NCI-H526 (cell line): ENCODE data around the gene EFL1.
A peak's percentile ranks its signal among the peaks of the same experiment; 100 is the strongest.
"Not testable (repeated sequence)": the region's sequence is repeated elsewhere in the genome, so short reads cannot be mapped to it uniquely, and the experiment has no call there.

Source experiments
- DNase-seq, 2 experiments: peaks; one replicate each; lab custom pipeline; 2025; lab: John Stamatoyannopoulos, UW

EFL1 gene

DNA sequence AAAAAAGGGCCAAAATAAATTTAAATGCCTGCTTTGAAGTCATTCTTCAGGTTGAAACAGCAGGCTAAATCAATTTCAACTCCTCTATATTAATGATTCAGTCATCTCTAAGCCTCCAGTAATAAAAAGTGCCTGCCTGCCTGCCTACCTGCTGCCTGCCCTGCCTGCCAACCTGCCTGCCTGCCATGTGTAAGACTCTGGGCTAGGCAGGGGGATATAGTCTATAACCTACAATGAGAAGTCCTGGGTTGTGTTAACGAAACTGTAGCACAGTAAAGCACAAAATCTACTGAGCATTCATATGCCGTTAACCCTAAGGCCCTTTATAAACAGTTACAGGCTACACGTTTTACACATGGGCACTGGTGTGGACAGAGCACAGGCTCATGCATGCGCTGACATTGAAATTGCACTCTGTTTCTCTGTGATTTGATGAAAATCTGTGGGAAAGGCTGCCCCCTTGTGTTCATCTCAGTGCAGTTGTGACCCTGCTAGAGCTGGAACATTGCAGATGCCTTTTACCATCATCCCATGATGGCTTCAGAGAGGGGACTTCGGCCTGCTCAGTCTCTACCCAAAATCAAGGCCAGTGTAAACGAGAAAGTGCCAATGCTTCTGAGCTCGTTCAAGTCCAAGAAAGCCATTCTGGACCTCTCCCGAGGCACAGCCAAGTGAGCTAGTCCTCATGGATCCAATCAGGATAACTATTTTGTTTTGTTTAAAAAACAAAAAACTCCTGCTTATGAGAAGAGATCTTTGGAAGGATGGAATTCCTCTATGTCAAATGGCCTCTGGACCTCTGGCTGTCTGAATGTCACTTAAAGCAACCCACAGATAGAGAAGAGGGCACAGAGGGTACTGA is 64.6 kb downstream of the EFL1 start:
- peak; percentile 50 to 88 for DNase-seq

DNA sequence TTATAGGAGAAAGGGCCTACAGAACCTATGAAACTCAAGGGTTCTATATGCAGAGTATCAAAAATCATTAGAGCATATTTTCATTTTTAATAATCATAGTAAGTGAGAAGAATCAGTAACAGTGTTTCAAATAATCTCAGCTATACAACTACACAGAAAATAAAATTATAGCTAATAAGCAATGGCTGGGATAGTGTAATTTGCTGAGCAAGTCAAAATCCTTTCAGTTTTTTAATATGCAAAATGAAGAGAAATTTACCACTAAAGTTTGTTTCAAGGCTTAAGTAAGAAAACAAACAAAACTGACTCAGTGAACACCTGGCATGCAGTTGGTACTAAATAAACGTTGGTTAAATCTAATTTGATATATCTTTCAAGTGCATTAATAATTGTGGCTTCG is 66.2 kb downstream of the EFL1 start:
- no peak for DNase-seq

DNA sequence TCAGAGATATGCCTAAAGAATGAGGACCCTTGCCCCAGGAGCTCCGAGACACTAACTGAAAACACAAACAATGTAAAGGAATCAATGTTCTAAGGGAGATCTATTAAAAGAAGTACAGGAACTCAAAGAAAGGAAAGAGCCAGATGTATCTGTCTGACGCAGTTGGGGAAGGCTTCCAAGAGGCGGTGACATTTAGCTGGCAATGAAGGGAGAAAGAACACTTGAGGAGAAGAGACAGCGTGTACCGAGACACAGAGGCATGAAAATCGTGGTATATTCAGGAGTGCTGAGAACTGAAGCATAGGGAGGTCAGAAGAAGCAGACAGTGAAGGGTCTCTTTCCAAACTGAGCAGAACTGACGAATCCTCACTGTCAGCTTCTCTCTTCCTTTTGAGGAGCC is 66.7 kb downstream of the EFL1 start:
- DNase-seq = not testable (repeated sequence)

DNA sequence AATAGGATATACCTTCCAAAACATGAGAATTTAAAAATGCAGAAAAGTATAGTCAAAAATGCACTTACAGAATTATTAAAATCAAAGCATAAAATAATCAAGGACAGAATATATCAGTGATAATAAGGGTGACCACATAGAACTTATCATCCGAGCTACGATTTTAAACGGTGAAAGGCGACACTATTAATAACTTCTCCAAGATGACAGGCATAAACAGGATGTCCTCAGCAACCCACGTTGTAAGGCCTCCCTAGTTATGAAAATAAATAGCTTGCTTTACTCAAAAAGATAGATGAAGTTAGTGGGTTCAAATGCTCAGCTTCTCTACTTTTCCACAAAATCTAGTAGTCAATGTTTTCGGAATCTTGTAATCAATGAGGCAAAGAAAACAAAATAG is 68.0 kb downstream of the EFL1 start:
- DNase-seq = not testable (repeated sequence)

DNA sequence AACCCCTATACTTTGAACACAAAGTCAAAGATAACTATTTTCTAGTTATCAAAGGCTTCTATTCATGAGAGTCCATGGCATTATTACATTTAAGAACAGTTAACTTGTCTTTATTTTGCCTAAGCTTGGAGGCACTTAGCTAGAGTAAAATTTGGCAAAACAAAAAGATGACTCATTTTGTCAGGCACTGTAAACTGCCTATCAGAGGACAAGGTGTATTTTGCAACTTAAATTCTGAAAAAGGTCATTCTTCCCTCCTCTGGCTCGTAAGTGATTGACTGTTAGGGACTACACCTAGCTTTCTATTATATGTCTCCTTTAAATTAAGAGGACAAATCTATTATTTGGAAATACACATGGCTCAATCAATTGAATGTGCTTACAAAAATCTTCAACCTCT is 69.1 kb downstream of the EFL1 start:
- DNase-seq = not testable (repeated sequence)

DNA sequence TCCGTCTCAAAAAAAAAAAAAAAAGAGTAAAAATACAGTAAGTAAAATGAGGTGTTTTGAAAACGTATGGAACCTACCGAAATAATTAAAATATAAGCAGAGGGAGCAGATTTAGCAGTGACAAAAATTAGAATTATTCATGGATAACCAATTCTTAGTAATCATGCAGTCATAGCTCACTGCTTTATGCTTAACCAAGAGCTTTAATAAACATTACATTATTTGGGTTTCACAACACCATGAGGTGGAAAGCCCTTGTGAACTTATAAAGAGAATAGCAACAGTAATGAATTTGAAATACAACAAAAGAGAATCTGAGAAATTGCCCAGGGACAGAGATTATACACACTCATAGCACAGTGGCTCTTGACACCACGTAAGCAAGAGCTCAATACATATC is 70.1 kb downstream of the EFL1 start:
- not testable (repeated sequence) for DNase-seq

DNA sequence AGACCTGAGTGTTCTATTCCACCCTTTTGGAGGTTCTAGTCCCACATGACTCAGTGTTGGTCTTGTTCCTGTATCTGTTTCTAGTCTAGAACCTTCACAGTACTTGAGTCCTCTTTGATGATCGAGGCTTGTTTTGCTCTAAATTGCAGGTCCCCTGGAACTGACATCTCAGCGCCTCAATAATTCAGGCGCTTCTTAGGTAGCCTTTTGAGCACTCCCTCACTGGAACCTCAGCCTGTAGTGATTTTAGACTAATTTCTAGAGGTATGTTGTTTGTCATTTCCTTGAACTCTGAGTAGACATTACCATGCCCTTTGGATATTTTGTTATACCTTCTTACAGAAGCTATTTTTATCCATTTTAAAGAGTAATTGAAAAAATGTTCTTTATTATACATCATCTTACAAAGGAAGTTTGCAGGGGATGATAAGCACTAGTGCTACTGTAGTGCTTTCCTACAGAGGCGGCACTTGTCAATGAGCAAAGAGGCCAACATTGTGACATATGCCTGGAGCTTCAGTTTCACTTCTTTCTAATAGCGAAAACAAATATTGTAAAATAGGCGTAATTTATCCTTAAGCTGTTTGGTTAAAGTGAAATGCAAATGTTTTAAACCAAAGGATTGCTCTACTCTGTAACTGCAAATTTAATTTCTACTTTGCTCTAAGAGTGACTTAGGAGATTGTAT is 75.7 kb downstream of the EFL1 start:
- DNase-seq = no peak

DNA sequence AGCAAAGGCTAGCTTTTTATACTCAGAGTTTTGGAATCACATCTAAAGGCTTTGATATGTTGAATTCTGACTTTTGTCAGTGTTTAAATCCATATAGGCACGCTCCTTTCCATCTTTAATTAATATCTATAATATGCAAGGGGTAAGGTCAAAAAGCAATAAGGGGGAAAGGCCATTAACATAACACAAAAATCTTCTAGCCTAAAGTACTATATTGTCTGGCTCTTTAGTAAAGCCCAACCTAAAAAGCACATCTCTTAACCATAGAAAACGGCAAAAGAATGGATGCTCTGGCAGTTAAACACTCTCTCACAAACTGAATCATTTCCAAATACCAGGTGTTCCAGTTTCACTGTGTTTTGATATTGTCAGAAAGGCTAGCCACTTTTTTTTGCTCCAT is 76.4 kb downstream of the EFL1 start:
- no peak for DNase-seq

DNA sequence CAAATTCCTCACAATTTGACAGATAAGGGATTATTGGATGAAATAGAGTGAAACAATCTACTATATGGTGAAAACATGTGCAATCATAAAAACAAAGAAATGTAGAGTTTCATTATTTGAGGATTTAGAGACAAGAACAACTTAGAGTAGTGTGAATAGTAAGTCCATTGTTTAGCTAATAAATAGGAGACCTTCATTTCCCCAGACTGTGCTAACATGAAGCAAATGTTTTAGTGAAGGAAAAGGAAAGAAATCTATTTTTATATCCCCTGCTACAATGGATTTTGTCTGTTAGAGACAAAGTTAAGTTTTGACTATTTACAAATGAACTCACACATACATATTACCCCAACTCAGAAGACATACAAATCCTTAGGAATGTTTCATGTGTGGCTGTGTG is 77.8 kb downstream of the EFL1 start:
- no peak for DNase-seq

DNA sequence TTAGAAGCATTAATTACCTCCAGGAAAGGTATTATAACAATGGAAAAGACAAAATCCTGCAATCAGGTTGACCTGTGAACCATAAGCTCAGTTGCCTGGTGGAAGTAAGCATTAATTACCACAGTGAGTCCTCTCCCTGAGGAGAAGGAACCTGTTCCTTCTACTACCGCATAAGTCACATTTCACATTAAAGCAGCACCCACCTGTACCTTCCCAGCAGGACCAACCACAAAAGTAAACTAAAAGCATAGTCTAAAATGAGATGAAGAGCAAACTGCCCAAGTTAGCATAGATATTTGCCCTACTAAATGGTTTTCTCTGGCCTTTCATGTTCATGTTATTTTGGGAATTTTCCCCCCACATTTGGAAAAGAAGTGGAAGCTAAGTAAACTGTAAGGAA is 78.2 kb downstream of the EFL1 start:
- DNase-seq = no peak

DNA sequence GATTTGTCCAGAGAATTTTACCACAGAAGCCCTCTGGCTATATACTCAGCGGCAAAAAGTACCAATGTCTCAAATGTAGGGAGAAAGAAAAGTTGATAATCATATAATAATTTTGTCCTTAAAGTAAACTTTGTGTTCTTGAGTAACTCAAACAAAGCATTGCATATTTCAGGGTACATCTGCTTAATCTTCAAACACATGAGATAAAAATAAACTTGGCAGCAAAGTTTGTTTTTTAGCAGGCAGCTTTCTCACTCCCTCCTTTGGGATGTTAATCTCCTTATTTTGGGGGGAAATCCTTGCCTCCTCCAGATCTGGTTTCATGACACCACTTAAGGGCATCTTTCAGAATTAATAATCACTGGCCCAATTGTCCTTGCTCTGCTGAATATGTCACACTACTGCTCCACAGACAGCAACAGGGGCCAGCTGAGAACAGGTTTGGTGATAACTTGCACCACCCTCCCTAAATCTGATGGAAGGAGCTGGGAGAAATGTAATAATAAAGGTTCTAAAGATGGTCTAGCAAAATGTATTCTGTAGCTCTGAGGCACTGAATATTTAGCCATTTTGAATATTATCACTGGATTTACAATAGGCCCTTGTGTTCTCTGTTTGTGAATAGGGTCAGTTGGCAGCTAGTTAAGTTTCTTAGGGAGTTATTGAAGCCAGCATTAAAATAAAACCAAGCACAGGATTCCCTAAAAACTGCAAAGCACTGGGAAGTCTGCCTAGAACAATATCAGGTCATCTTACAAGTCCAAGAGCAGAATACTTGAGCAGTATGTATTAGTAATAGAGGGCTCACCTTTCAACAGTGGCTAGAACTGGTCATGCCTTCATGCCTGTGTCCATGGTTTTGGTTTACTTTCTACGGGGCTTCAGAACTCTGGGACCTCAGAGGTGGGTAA is 79.2 kb downstream of the EFL1 start:
- DNase-seq = no peak

DNA sequence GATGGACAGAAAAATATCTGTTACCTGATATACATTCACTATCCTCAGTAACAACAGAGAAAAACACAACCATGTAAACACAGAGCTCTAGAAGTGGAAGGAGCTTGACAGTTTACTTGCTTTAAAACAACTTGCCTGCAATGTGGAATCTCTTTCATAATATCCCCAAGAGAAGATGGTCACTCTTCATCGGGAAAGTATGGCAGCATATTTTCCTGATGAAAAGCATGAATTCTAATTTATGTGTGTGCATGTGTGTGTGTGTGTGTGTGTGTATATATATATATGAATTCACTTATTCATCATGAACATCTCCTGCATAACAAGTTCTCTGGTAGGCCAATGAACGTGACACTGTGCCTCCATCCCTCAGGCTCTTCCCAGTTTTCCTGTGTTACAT is 81.2 kb downstream of the EFL1 start:
- no peak for DNase-seq

DNA sequence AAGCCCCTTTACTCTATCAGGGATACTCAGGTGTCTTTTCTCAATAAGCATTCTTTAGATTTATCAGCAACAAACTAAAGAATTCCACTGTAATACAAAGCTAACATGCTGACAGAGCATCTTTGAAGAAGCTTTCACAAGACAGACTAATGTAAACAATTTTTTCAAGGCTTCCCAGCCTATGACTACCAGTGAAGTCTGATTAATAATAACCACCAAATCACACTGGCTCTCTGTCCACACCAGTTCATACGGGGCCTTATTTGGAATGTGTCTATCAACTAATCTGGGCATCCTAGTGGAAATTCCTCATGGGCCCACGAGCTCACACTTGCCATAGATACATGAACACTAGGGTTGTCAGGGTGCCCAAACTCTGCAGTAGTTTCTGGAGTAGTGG is 84.5 kb downstream of the EFL1 start:
- DNase-seq = no peak

DNA sequence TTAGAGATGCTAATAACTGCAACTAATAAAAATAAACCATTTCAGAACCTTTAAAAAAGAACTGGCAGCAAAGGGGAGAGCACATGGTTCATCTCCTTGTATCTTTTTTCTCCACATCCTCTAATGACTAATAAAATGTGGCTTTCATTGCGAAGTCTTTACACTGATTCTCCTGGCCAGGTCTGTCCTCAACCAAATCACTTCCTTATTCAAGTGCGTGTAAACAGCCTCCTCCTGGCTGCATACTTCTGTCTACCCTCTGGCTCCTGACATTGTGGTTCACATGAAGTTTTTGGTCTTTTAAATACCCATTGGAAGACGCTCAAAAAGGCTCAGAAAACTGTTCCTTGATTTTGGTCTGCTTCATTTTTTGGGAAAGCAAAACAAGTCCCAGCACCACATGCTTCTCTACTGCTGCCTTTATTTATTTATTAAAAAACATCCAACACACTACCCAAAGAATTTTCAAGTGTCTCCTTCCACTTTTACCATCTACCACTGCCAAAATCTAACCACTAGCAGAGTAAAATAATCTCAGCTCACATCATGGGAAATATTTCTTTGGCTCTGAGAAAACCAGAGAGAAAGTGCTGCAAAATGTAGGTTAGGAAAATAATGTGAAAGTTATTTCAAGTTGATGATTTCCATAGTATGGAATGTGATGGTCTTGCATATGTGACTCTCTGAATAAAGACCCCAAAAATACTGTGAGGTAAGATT is 85.1 kb downstream of the EFL1 start:
- peak in 1 of 2 experiments; percentile 28 for DNase-seq

DNA sequence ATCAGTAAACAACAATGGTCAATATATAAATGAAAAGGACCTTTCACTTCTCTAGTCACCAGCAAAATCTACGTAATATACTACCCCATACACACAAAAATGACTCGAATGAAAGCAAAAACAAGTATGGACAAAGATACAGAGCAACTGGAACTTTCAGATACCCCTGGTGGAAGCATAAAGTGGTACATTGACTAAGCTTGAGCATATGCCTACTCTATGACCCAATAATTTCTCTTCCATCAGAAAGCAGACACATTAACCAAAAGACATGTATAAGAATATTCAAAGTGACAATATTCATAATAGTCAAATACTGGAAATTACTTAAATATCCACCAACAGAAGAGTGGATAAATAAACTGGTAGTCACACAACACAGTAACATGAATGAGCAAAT is 86.0 kb downstream of the EFL1 start:
- no peak for DNase-seq

DNA sequence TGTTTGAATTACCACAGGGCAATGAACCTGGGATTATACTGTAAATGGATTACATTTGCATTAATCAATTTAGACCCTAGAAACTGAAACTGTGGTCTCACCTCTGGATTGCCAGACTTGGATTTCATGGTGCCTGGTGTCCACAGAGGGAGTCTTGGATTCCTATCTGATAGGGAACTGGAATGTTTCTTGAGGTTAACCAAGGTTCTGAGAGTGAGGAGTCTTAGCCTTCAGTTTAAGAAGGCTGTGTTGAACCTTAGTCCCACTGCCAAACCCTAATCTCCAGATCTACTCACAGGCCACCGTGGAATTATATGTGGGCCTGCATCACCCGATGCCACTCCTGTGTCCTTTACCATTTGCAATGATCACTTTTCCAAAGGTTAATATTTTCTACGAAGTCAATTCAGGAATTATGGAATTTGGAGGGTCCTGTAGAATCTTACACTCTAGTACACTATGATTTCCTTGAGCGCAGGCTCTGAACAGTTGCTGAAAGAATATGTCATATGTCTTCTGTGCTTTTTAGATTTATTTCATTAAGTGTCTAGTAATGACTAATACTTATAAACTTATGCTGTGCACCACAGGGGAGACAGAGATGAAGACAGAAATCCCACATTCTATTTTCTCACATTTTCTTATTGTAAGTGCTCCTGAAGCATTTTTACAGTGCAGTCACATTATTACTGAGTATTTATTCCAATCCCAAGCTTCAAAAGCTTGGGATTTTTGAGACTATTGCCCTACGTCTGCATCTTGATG is 87.9 kb downstream of the EFL1 start:
- DNase-seq = no peak

DNA sequence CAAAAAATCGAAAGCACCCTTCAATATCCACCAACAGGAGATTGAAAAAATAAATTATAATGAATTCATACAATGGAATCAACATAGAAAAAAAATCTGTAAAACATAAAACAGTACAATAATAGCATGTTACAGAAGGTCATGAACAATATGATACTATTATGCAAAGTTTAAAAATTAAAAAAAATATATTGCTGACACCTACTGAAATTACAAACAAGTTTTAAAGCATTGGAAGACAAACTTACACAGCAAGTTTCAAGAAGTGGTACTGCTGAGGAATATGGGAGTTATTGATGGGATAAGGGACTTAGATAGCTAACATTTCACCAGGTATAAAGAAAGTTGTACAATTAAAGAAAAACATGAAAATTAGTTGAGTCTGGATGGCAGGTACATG is 89.4 kb downstream of the EFL1 start:
- DNase-seq = no peak

DNA sequence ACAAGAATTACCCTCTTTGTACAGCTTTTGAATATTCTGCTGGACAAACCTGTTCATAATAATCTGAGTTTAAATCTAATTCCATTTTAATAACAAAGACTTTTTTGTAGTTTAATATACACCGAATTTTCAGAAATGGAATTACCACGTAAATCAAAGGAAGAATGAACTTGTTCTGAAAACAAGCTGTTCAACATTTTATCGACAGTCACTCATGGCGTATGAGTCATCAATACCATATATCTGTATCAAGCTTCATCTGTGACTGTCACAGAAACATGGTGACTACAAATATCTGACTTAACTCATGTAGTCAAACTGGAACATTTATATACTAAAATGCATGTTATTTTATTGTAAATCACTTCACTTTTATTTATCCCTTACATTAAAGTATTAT is 90.0 kb downstream of the EFL1 start:
- DNase-seq = no peak

DNA sequence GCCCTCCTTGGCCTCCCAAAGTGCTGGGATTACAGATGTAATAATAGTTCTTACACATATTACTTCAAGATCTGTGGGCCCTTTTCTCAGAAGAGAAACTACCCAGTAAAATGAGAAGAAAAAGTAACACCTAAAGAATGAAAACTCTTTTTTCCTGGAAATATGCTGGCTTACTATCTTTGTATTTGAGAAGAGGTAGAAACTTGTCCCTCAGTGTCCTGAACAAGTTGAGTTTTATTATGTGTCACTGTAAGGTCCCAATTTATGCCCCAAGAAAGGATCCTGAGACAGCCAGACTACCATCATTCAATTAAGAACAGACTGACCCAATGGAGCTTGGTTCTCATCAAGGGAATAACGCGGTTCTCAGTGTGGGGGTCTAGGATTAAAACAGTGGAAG is 93.8 kb downstream of the EFL1 start:
- no peak for DNase-seq

DNA sequence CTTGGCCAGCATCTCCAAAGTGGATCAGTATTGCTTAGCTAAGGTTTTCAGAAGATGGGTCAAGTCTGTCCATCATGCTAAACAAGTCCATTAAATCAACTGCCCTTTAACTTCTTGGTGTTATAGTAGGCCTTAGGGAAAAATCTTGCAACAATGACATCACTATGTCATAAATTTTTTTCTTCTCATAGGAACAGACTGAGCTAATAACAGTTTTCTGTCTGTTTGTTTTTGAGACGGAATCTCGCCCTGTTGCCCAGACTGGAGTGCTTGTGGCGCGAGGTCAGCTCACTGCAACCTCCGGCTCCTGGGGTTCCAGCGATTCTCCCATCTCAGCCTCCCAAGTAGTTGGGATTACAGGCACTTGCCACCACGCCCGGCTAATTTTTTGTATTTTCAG is 94.2 kb downstream of the EFL1 start:
- DNase-seq = no peak

DNA sequence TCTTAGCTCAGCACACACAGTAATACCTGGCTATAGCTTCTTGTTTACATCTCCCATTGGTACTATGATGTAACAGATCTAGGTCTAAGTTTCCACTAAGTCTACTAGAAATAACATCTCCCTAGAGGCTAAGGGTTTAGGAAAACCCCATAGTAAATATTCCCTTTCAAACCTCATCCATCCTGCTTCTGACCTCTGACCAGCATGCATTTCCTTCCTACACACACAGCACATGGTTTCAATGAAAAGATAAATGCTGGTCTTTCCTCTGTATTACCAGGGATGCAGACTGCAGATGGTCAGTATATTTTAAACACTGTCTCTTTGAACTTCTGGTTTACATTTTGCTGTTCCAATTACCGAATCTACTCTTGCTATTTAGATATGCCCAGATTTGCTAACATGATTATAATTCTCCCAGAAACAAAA is 96.6 kb downstream of the EFL1 start:
- no peak for DNase-seq
